A549 (cell line): ENCODE measurements around the gene CTNNAL1. TPM values are rescaled to one million over a fixed set of nuclear protein-coding genes. Genes with fewer than 3 reads are reported as not detected.
A peak's percentile ranks its signal among the peaks of the same experiment; 100 is the strongest.

Experiments used
- ATAC-seq, 2 experiments: fragments of 200-7000 bp in 1 of 2; fragments of >200 bp in 1 of 2; cut with Nextera tagmentation in 1 of 2; cut with Tn5 transposase in 1 of 2; 3 replicates each; pipeline versions ENCODE4 v1.8.0 to v1.9.1; 2018 to 2020; ENCODE audit warnings: mild to moderate bottlenecking in 1 of 2, moderate library complexity in 1 of 2
- CTCF ChIA-PET: fragments of 300-600 bp; sonication (Branson Sonifier 250); formaldehyde crosslinking; extraction: SDS; loops from one replicate; lab custom pipeline; 2021; ENCODE audit warnings: antibody characterized with exemption, inconsistent platforms; lab: Yijun Ruan, JAX
- POLR2A ChIA-PET: fragments of 350-600 bp; formaldehyde crosslinking; extraction: SDS; loops from one replicate; lab custom pipeline; 2021; ENCODE audit warnings: antibody characterized with exemption, inconsistent platforms; lab: Yijun Ruan, JAX
- DNase-seq, 2 experiments: peaks; one replicate each; pipeline versions ENCODE4 v3.0.0 to v3.0.0-alpha.2; 2011 to 2016; ENCODE audit warnings: low read depth in 1 of 2, low spot score in 1 of 2
- FAIRE-seq: peaks from 2 replicates; lab custom pipeline; 2011; peaks lifted over from hg19 to GRCh38; lab: Jason Lieb, UNC
- H3K27ac ChIP-seq, 2 experiments: fragments of >200 bp; sonication (Bioruptor Twin); formaldehyde crosslinking; 3 replicates each; pipeline ENCODE4 v1.5.1; 2016 to 2017
- H3K4me1 ChIP-seq: fragments of >200 bp; sonication (Bioruptor Twin); formaldehyde crosslinking; 3 replicates; pipeline ENCODE4 v1.6.1; 2016
- H3K4me2 ChIP-seq: fragments of >200 bp; sonication (Bioruptor Twin); formaldehyde crosslinking; 3 replicates; pipeline ENCODE4 v1.6.1; 2016
- H3K4me3 ChIP-seq: fragments of >200 bp; sonication (Bioruptor Twin); formaldehyde crosslinking; 3 replicates; pipeline ENCODE4 v1.5.1; 2016
- H3K9me3 ChIP-seq: fragments of >200 bp; sonication (Bioruptor Twin); formaldehyde crosslinking; 3 replicates; pipeline ENCODE4 v1.6.1; 2016
- BHLHE40 ChIP-seq: IDR thresholded peaks from 2 replicates; pipeline ENCODE4 v1.6.1; 2012; ENCODE audit warnings: low read depth, low read length, inconsistent platforms
- CBX8 ChIP-seq: fragments of 200-600 bp; sonication (generic); IDR thresholded peaks from 2 replicates; pipeline ENCODE4 v1.6.1; 2016
- CEBPB ChIP-seq, 2 experiments: fragments of >200 bp in 1 of 2; sonication (Bioruptor Twin) in 1 of 2; formaldehyde crosslinking in 1 of 2; IDR thresholded peaks; 2 replicates each; pipeline ENCODE4 v1.6.1; 2012 to 2016
- EHF ChIP-seq: fragments of 250-450 bp; sonication (Bioruptor Pico); IDR thresholded peaks from 2 replicates; pipeline ENCODE4 v1.5.0; 2020; ENCODE audit warnings: mild to moderate bottlenecking
- EHMT2 ChIP-seq: fragments of 200-600 bp; sonication (generic); IDR thresholded peaks from 2 replicates; pipeline ENCODE4 v1.6.1; 2016; ENCODE audit warnings: antibody characterized with exemption, low read depth, mild to moderate bottlenecking, moderate library complexity
- FOSL2 ChIP-seq, 2 experiments: fragments of 450-650 bp in 1 of 2; fragments of >200 bp in 1 of 2; sonication (Bioruptor Twin) in 1 of 2; formaldehyde crosslinking; IDR thresholded peaks; 2 replicates each; pipeline versions ENCODE4 v1.5.0 to v1.6.1; 2016 to 2020; ENCODE audit warnings: mild to moderate bottlenecking in 1 of 2, moderate library complexity in 1 of 2
- GATA3 ChIP-seq: IDR thresholded peaks from 2 replicates; pipeline ENCODE4 v1.6.1; 2012; ENCODE audit warnings: borderline replicate concordance
- HDAC2 ChIP-seq: fragments of 200-600 bp; sonication (generic); IDR thresholded peaks from 2 replicates; pipeline ENCODE4 v1.6.1; 2016
- HMGXB4 ChIP-seq: fragments of 250-450 bp; sonication (Bioruptor Pico); IDR thresholded peaks from 2 replicates; pipeline ENCODE4 v1.5.0; 2021; ENCODE audit warnings: mild to moderate bottlenecking, moderate library complexity, borderline replicate concordance
- HOXB5 ChIP-seq: fragments of 250-450 bp; sonication (Bioruptor Pico); IDR thresholded peaks from 2 replicates; pipeline ENCODE4 v1.5.0; 2020; ENCODE audit warnings: mild to moderate bottlenecking, moderate library complexity
- NPAS2 ChIP-seq: fragments of 250-450 bp; sonication (Bioruptor Pico); IDR thresholded peaks from 2 replicates; pipeline ENCODE4 v1.8.0; 2022; ENCODE audit warnings: mild to moderate bottlenecking, moderate library complexity, borderline replicate concordance
- NR3C1 ChIP-seq: fragments of >200 bp; sonication (Bioruptor Twin); formaldehyde crosslinking; IDR thresholded peaks from 3 replicates; pipeline ENCODE4 v1.6.1; 2017
- PBX3 ChIP-seq: IDR thresholded peaks from 2 replicates; pipeline ENCODE4 v1.6.1; 2012
- POLR2A ChIP-seq: IDR thresholded peaks from 2 replicates; pipeline ENCODE4 v1.6.1; 2012; ENCODE audit warnings: mild to moderate bottlenecking, low read length
- RAD21 ChIP-seq, 2 experiments: fragments of >200 bp in 1 of 2; sonication (Bioruptor Twin) in 1 of 2; formaldehyde crosslinking in 1 of 2; IDR thresholded peaks in 1 of 2; conservative IDR thresholded peaks in 1 of 2; 2 replicates in 1 of 2; 3 replicates in 1 of 2; pipeline ENCODE4 v1.6.1; 2012 to 2018; ENCODE audit warnings: inconsistent platforms in 1 of 2
- RARB ChIP-seq: fragments of 250-450 bp; sonication (Bioruptor Pico); IDR thresholded peaks from 2 replicates; pipeline ENCODE4 v1.8.0; 2021; ENCODE audit warnings: mild to moderate bottlenecking, moderate library complexity
- RFX5 ChIP-seq: fragments of 450-650 bp; IDR thresholded peaks from 2 replicates; pipeline ENCODE4 v1.7.1; 2014; ENCODE audit warnings: antibody characterized with exemption, mild to moderate bottlenecking, moderate library complexity
- ZC3H11A ChIP-seq: fragments of 450-650 bp; IDR thresholded peaks from 2 replicates; pipeline ENCODE4 v1.6.1; 2014; ENCODE audit warnings: antibody characterized with exemption, mild to moderate bottlenecking
- ZNF302 ChIP-seq: fragments of 250-450 bp; sonication (Bioruptor Pico); IDR thresholded peaks from 2 replicates; pipeline ENCODE4 v1.9.0; 2021; ENCODE audit warnings: inconsistent platforms, mild to moderate bottlenecking, moderate library complexity
- WGBS: methylation state at CpG from one replicate; pipeline ENCODE4 v1.1.6; 2017; ENCODE audit errors: missing lambda C conversion rate; 5-methylcytosine and 5-hydroxymethylcytosine counted together
- polyA plus RNA-seq, 4 experiments: library from polyadenylated mRNA; depleted of rRNA in 3 of 4; stranded (reverse); fragments of >200 nt; fragmentation: RNase III in 1 of 4; extraction: RNeasy Plus Mini Kit Qiagen cat#74134 plus additional on column Dnase treatment in 1 of 4; gene quantifications; 2 replicates in 3 of 4; 3 replicates in 1 of 4; pipeline ENCODE4 v1.2.3, GENCODE V29; 2011 to 2017

The CTNNAL1 gene
- polyA plus RNA-seq, 2 of the 4 experiments (the other 2 are of a cell fraction): 43.8 to 63.6 TPM

- Histone ChIP-seq H3K9me3 (peaks cover 13% of the 10 kb centered on the region; the same call in 2 of the 3 replicates), H3K4me1 (peaks cover 6% of the 10 kb centered on the region; the same call in 2 of the 3 replicates), H3K4me2 (no peak overlapping the region), H3K4me3 (no peak overlapping the region), H3K27ac (no peak overlapping the region)
- ATAC-seq: no peak
- TF ChIP-seq RAD21 (conservative IDR thresholded peaks at IDR 0.05 in 1 of 2, IDR thresholded peaks at IDR 0.05 in 1 of 2) (no peak), ZNF302 (CRISPR knock-in tag) (no peak)
- ChIA-PET POLR2A (no interaction called here), CTCF (interaction anchor here (0.7 to 1.5 kb wide), 5 partner anchors 9 to 180 kb away, joined by 3 to 6 read pairs (median 3); no protein-coding TSS in a partner anchor)
- DNase-seq: no peak
- WGBS: 92% methylated on average over 2 of the region's 2 CpGs
- FAIRE-seq: no peak
Measured at GRCh38 chr9:109003116-109003515, 10.2 kb downstream of the CTNNAL1 start.

- Histone ChIP-seq H3K4me3 (no peak overlapping the region), H3K4me1 (peaks cover 6% of the 10 kb centered on the region; the same call in 2 of the 3 replicates), H3K9me3 (peaks cover 13% of the 10 kb centered on the region; the same call in 2 of the 3 replicates), H3K27ac (no peak overlapping the region), H3K4me2 (no peak overlapping the region)
- ATAC-seq: no peak
- CTCF ChIA-PET: interaction anchor here (0.6 to 1.3 kb wide), 2 partner anchors 50 to 1556 kb away, joined by 3 read pairs; no protein-coding TSS in a partner anchor
- WGBS: 90% methylated on average over 4 of the region's 4 CpGs
- FAIRE-seq: no peak
- TF ChIP-seq PBX3 (no peak), EHF (CRISPR knock-in tag) (no peak), HMGXB4 (CRISPR knock-in tag) (no peak), EHMT2 (no peak), BHLHE40 (no peak), NPAS2 (CRISPR knock-in tag) (no peak), HOXB5 (CRISPR knock-in tag) (no peak)
- POLR2A ChIA-PET: no interaction called here
- no peak for DNase-seq
Measured at GRCh38 chr9:109002141-109002540, 11.2 kb downstream of the CTNNAL1 start.

- peak overlapping the region in 1 of 2 experiments; percentile 0; a peak in 1 of 6 replicates for H3K27ac ChIP-seq
- WGBS: 78% methylated on average over 1 of the region's 1 CpG
- FAIRE-seq (no peak), ATAC-seq (peak; percentile 78 to 90), DNase-seq (peak; percentile 43 to 47)
- no peak overlapping the region for H3K4me3 ChIP-seq
- POLR2A ChIA-PET: no interaction called here
- CTCF ChIA-PET: interaction anchor here (1.3 kb wide), 1 partner anchor 49 kb away, joined by 3 read pairs; no protein-coding TSS in a partner anchor
- H3K4me2 ChIP-seq: peak overlapping the region; percentile 29; the same call in 2 of the 3 replicates
- peaks cover 13% of the 10 kb centered on the region; the same call in 2 of the 3 replicates for H3K9me3 ChIP-seq
- peaks cover 6% of the 10 kb centered on the region; the same call in 2 of the 3 replicates for H3K4me1 ChIP-seq
- TF ChIP-seq PBX3: no peak
- no peak for TF ChIP-seq HDAC2
- no peak for TF ChIP-seq ZC3H11A
- TF ChIP-seq GATA3: peak; percentile 26; the same call in 1 of the 2 replicates
- TF ChIP-seq CBX8: no peak
- no peak for TF ChIP-seq EHF (CRISPR knock-in tag)
- TF ChIP-seq RFX5: no peak
- TF ChIP-seq POLR2A: no peak
- no peak for TF ChIP-seq CEBPB (IDR thresholded peaks at IDR 0.05)
- no peak for TF ChIP-seq FOSL2 (IDR thresholded peaks at IDR 0.05)
- peak; percentile 54 for TF ChIP-seq FOSL2 (CRISPR knock-in tag; IDR thresholded peaks at IDR 0.05)
- TF ChIP-seq NR3C1: no peak
- no peak for TF ChIP-seq RARB
Measured at GRCh38 chr9:109001275-109001676, 12.0 kb downstream of the CTNNAL1 start.
